ENCODE data around the gene PRICKLE1. TPM values are rescaled to one million over a fixed set of nuclear protein-coding genes. Genes with fewer than 3 reads are reported as not detected.

Gene PRICKLE1
- total RNA-seq, 4 donors from 2014 or later = 0.19 to 8.0 (median 2.7) TPM

DNA sequence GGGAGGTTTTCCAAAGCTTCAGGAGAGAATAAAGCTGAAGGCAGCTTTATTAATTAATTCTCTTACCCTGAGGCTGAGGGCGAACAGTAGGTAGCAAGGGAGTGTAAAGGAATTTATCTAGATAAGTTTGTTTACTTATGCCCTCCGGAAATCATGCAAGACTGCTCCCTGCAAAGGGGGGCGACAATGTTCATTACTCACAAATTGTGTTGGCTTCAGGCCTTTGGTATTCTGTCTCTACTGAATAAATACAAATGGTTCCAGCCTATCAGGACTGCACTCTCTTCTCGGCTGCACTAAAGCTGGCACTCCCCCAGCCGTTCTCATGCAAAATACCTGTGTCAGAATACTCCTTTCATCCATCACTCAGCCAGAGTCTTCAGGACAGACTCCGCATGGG is 142.8 kb downstream of the PRICKLE1 start:
- 55 to 56% methylated on average over 6 of the region's 6 CpGs for WGBS, 2 donors
- intact Hi-C loops (cut with DNase I) = no loop called here
- no peak overlapping the region for H3K27ac ChIP-seq

DNA sequence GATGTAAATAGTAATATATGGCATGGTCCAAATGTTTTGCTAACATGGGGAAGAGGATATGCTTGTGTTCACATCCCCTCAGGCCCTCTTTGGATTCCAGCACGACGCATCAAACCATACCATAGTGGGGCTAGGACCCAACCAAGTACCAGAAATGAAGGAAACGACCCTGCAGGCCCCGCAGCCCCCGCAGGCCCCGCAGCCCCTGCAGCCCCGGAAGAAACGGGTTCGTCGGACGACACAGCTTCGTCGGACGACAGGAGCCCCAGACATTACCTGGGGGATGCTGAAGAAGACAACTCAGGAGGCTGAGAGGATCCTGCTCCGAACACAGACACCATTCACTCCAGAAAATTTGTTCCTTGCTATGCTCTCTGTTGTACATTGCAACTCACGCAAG is 143.7 kb downstream of the PRICKLE1 start:
- Histone ChIP-seq H3K27ac (no peak overlapping the region), H3K36me3 (peaks cover 0 to 90% (median 4%) of the 10 kb centered on the region in 3 donors), H3K9me3 (no peaks in the 10 kb centered on the region), H3K4me3 (no peak overlapping the region), H3K27me3 (no peaks in the 10 kb centered on the region), H3K4me1 (peaks cover 0 to 3% (median 0%) of the 10 kb centered on the region in 3 donors)
- TF ChIP-seq, protein P1, sequence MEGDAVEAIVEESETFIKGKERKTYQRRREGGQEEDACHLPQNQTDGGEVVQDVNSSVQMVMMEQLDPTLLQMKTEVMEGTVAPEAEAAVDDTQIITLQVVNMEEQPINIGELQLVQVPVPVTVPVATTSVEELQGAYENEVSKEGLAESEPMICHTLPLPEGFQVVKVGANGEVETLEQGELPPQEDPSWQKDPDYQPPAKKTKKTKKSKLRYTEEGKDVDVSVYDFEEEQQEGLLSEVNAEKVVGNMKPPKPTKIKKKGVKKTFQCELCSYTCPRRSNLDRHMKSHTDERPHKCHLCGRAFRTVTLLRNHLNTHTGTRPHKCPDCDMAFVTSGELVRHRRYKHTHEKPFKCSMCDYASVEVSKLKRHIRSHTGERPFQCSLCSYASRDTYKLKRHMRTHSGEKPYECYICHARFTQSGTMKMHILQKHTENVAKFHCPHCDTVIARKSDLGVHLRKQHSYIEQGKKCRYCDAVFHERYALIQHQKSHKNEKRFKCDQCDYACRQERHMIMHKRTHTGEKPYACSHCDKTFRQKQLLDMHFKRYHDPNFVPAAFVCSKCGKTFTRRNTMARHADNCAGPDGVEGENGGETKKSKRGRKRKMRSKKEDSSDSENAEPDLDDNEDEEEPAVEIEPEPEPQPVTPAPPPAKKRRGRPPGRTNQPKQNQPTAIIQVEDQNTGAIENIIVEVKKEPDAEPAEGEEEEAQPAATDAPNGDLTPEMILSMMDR (IDR thresholded peaks at IDR 0.05) = no peak
- no peak for TF ChIP-seq POLR2A (IDR thresholded peaks at IDR 0.05)
- intact Hi-C loops (cut with DNase I) = no loop called here
- no peak for DNase-seq
- WGBS, 2 donors = 95 to 97% methylated on average over 15 to 16 of the region's 16 CpGs

More for the DNA sequence above, 142.8 kb downstream of the PRICKLE1 start:
- Histone ChIP-seq H3K4me3 (no peak overlapping the region), H3K4me1 (peaks cover 0 to 3% (median 0%) of the 10 kb centered on the region in 3 donors), H3K9me3 (no peaks in the 10 kb centered on the region), H3K27me3 (no peaks in the 10 kb centered on the region), H3K36me3 (peaks cover 0 to 83% (median 4%) of the 10 kb centered on the region in 3 donors)
- DNase-seq = no peak
- TF ChIP-seq, protein P1 (IDR thresholded peaks at IDR 0.05) = no peak
- TF ChIP-seq POLR2A (IDR thresholded peaks at IDR 0.05) = no peak

GRCh38 chr12:42444192-42444943 is 145.2 kb downstream of the PRICKLE1 start:
- Histone ChIP-seq H3K4me1 (peaks cover 0 to 3% (median 0%) of the 10 kb centered on the region in 3 donors), H3K9me3 (no peaks in the 10 kb centered on the region), H3K36me3 (peaks cover 0 to 77% (median 4%) of the 10 kb centered on the region in 3 donors), H3K27me3 (no peaks in the 10 kb centered on the region), H3K27ac (no peak overlapping the region), H3K4me3 (no peak overlapping the region)
- no peak for TF ChIP-seq POLR2A (IDR thresholded peaks at IDR 0.05)
- TF ChIP-seq, protein P1 (IDR thresholded peaks at IDR 0.05) = no peak
- DNase-seq = no peak
- intact Hi-C loops (cut with DNase I) = no loop called here
- WGBS, 2 donors = 89 to 98% methylated on average over 7 of the region's 7 CpGs

- WGBS, 2 donors = 92 to 96% methylated on average over 8 of the region's 8 CpGs
- intact Hi-C loops (cut with DNase I) = no loop called here
Measured at GRCh38 chr12:42442888-42443287, 146.7 kb downstream of the PRICKLE1 start.

GRCh38 chr12:42442311-42442759 is 147.2 kb downstream of the PRICKLE1 start:
- TF ChIP-seq, protein P1 (IDR thresholded peaks at IDR 0.05) = no peak
- TF ChIP-seq POLR2A (IDR thresholded peaks at IDR 0.05) = no peak
- 87 to 89% methylated on average over 12 to 13 of the region's 19 CpGs for WGBS, 2 donors
- Histone ChIP-seq H3K4me1 (peaks cover 0 to 3% (median 0%) of the 10 kb centered on the region in 3 donors), H3K27me3 (no peaks in the 10 kb centered on the region), H3K4me3 (no peak overlapping the region), H3K9me3 (no peaks in the 10 kb centered on the region), H3K27ac (no peak overlapping the region), H3K36me3 (peaks cover 0 to 64% (median 4%) of the 10 kb centered on the region in 3 donors)
- no peak for DNase-seq
- intact Hi-C loops (cut with DNase I) = no loop called here

More at GRCh38 chr12:42442888-42443287, 146.7 kb downstream of the PRICKLE1 start:
- no peak overlapping the region for H3K27ac ChIP-seq
- TF ChIP-seq, protein P1 (IDR thresholded peaks at IDR 0.05) = no peak
- no peak for TF ChIP-seq POLR2A (IDR thresholded peaks at IDR 0.05)
- H3K4me1 ChIP-seq = peaks cover 0 to 3% (median 0%) of the 10 kb centered on the region in 3 donors
- H3K36me3 ChIP-seq = peaks cover 0 to 65% (median 4%) of the 10 kb centered on the region in 3 donors
- no peak overlapping the region for H3K4me3 ChIP-seq
- DNase-seq = no peak
- H3K27me3 ChIP-seq = no peaks in the 10 kb centered on the region
- no peaks in the 10 kb centered on the region for H3K9me3 ChIP-seq
